Sigmoid colon (tissue), 3 donors: ENCODE data around the gene PRSS57.

Source experiments
- CTCF ChIP-seq, 4 experiments: fragments of 450-650 bp in 3 of 4; fragments of 200-600 bp in 1 of 4; IDR thresholded peaks; one replicate each; pipeline ENCODE4 v1.5.1; 2016 to 2019; ENCODE audit warnings: antibody characterized with exemption in 4 of 4, mild to moderate bottlenecking in 3 of 4, moderate library complexity in 2 of 4
- POLR2A ChIP-seq, 2 donors: fragments of 450-650 bp; IDR thresholded peaks; one replicate each; pipeline ENCODE4 v1.6.1; 2016; ENCODE audit warnings: antibody characterized with exemption in 2 of 2, mild to moderate bottlenecking in 2 of 2, moderate library complexity in 2 of 2

GRCh38 chr19:741506-742131 is 46.4 kb upstream of the PRSS57 start:
- no peak for TF ChIP-seq CTCF (IDR thresholded peaks at IDR 0.05)
- no peak for TF ChIP-seq POLR2A (IDR thresholded peaks at IDR 0.05)
